22Rv1 (cell line): Measurements from ENCODE around the gene VWA5B1.

Experiments used
- ZFX ChIP-seq: fragments of 450-650 bp; IDR thresholded peaks from 2 replicates; pipeline ENCODE4 v1.6.1; 2017; ENCODE audit warnings: antibody characterized with exemption, borderline replicate concordance
- TF ChIP-seq, protein P1 (sequence below): fragments of 450-650 bp; IDR thresholded peaks from 2 replicates; pipeline ENCODE4 v1.5.1; 2017; ENCODE audit warnings: mild to moderate bottlenecking

DNA sequence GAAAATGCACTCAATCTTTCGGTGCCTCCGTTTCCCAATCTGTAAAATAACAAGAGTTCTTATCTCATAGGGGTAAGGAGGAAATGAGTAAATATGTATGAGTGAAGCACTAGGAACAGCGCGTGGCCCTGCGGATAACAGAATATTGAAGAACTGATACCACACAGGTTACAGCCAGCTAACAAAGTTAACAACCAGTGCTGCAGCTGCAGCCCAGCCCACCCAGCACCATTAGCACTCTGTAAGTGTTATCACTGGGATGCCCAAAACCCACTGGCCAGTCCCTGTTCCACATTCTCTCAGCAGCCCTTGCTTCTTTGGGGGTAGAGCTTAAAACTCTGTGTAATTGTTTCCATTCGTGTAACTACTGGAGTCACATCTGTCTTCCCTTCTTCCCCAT is 89.5 kb downstream of the VWA5B1 start:
- TF ChIP-seq, protein P1, sequence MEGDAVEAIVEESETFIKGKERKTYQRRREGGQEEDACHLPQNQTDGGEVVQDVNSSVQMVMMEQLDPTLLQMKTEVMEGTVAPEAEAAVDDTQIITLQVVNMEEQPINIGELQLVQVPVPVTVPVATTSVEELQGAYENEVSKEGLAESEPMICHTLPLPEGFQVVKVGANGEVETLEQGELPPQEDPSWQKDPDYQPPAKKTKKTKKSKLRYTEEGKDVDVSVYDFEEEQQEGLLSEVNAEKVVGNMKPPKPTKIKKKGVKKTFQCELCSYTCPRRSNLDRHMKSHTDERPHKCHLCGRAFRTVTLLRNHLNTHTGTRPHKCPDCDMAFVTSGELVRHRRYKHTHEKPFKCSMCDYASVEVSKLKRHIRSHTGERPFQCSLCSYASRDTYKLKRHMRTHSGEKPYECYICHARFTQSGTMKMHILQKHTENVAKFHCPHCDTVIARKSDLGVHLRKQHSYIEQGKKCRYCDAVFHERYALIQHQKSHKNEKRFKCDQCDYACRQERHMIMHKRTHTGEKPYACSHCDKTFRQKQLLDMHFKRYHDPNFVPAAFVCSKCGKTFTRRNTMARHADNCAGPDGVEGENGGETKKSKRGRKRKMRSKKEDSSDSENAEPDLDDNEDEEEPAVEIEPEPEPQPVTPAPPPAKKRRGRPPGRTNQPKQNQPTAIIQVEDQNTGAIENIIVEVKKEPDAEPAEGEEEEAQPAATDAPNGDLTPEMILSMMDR: no peak
- no peak for TF ChIP-seq ZFX
